ENCODE measurements around the gene RNU7-1.
A peak's percentile ranks its signal among the peaks of the same experiment; 100 is the strongest.

Gene RNU7-1

DNA sequence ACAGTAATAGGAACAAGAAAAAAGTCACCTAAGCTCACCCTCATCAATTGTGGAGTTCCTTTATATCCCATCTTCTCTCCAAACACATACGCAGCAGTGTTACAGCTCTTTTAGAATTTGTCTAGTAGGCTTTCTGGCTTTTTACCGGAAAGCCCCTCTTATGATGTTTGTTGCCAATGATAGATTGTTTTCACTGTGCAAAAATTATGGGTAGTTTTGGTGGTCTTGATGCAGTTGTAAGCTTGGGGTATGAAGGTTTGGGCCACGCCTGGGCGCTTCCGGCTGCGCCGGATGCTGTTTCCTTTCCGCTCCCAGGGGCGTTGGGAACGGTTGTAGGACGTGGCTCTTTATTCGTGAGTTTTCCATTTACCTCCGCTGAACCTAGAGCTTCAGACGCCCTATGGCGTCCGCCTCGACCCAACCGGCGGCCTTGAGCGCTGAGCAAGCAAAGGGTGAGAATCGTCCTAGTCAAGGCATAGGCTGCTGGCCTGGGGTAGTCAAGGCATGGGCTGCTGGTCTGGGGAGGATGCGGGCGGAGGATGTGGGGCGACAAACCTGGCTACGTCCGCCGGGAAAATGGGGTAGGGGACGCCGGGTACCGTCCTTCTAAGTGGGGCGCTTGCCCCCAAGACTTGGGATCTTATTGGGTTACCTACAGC, at the start of gene RNU7-1, which contains the start of gene C12orf57:
TSS of gene RNU7-1 (plus strand) at position 95 of the 659 bp plus-strand sequence.
TSS of gene C12orf57 (plus strand) at position 301 of the 659 bp plus-strand sequence. CDS start at position 401, 100 bp downstream.
- 0 out of 2 replicates have a peak, but pooled peaks have one; percentile 12 for TF ChIP-seq ZFX (IDR thresholded peaks at IDR 0.05)
- TF ChIP-seq, protein P1, sequence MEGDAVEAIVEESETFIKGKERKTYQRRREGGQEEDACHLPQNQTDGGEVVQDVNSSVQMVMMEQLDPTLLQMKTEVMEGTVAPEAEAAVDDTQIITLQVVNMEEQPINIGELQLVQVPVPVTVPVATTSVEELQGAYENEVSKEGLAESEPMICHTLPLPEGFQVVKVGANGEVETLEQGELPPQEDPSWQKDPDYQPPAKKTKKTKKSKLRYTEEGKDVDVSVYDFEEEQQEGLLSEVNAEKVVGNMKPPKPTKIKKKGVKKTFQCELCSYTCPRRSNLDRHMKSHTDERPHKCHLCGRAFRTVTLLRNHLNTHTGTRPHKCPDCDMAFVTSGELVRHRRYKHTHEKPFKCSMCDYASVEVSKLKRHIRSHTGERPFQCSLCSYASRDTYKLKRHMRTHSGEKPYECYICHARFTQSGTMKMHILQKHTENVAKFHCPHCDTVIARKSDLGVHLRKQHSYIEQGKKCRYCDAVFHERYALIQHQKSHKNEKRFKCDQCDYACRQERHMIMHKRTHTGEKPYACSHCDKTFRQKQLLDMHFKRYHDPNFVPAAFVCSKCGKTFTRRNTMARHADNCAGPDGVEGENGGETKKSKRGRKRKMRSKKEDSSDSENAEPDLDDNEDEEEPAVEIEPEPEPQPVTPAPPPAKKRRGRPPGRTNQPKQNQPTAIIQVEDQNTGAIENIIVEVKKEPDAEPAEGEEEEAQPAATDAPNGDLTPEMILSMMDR (conservative IDR thresholded peaks at IDR 0.05) = no peak

DNA sequence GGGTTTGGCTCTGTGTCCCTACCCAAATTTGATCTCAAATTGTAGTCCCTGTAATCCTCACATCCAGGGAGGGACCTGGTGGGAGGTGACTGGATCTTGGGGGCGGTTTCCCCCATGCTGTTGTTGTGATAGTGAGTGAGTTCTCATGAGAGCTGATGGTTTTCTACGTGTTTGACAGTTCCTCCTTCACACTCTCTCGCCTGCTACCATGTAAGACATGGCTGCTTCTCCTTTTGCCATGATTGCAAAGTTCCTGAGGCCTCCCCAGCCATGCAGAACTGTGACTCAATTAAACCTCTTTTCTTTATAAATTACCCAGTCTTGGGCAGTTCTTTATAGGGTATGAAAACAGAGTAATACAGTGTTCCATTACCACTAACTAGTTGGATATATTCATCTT, 49.3 kb upstream of the RNU7-1 start:
- TF ChIP-seq ZFX (IDR thresholded peaks at IDR 0.05) = no peak
- TF ChIP-seq, protein P1 (conservative IDR thresholded peaks at IDR 0.05) = no peak
- H3K27ac ChIP-seq = no peak overlapping the region

More for the DNA sequence above, at the start of gene RNU7-1, which contains the start of gene C12orf57:
- peak within 1 kb of the TSS; percentile 96 for H3K27ac ChIP-seq

DNA sequence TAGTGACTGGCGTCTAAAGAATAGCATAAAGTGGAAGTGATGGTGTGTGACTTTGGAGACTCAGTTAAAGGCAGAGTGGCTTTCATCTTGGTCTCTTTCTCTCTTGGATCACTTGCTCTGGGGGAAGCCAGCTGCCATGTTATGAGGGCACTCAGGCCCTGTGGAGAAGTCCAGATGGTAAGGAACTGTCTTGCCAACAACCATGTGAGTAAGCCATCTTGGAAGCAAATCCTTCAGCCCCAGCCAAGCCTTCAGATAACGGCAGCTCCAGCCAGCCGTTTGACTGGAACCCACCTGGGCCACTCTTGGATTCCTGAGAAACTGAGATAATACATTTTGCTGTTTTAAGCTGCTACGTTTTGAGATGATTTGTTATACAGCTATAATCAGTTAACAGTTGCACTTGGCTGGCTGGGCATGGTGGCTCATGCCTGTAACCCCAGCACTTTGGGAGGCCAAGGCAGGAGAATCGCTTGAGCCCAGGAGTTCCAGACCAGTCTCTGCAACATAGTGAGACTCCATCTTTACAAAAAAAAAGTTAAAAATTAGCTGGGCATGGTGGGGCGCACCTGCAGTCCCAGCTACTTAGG, 46.7 kb upstream of the RNU7-1 start:
- no peak overlapping the region for H3K27ac ChIP-seq
- TF ChIP-seq ZFX (IDR thresholded peaks at IDR 0.05) = no peak
- TF ChIP-seq, protein P1 (conservative IDR thresholded peaks at IDR 0.05) = no peak

DNA sequence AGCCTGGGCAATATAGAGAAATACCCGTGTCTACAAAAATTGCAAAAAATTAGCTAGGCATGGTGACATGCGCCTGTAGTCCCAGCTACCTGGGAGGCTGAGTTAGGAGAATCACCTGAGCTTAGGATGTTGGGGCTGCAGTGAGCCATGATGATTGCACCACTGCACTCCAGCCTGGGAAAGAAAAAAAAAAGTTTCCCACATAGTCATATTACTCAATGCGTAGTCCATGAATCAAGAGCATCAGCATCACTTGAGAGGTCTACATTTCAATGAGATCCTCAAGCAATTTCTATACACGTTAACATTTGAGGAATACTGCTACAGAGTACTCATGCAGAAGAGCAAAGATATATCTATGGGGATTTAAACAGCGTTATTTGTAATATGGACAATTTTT, 44.2 kb upstream of the RNU7-1 start:
- no peak for TF ChIP-seq ZFX (IDR thresholded peaks at IDR 0.05)
- TF ChIP-seq, protein P1 (conservative IDR thresholded peaks at IDR 0.05) = no peak
- H3K27ac ChIP-seq = no peak overlapping the region

DNA sequence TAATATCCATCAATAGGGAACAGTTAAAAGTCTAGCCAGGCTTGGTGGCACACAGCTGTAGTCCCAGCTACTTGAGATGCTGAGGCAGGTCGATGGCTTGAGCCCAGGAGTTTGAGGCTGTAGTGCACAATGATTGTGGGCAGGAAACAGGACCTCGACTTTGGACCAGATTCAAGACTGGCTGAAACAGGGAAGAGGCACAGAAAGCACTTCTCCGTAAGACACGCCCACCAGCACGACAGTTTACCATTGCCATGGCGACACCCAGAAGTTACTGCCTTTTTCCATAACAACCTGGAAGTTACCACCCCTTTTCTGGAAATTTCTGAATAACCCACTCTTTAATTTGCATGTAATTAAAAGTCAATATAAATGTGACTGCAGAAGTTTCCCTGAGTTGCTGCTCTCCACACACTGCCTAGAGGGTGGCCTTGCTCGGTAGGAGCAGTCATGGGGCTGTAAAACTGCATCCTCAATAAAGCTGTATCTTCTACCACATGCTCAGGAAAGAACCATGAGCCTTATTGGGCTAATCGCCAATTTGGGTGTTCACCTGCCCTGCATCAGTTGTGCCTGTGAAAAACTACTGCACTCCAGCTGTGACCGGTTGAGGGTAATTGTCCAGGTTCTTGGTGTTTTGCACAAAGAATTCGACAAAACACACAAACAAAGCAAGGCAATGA, 43.6 kb upstream of the RNU7-1 start:
- no peak overlapping the region for H3K27ac ChIP-seq
- TF ChIP-seq, protein P1 (conservative IDR thresholded peaks at IDR 0.05) = no peak
- TF ChIP-seq ZFX (IDR thresholded peaks at IDR 0.05) = no peak

DNA sequence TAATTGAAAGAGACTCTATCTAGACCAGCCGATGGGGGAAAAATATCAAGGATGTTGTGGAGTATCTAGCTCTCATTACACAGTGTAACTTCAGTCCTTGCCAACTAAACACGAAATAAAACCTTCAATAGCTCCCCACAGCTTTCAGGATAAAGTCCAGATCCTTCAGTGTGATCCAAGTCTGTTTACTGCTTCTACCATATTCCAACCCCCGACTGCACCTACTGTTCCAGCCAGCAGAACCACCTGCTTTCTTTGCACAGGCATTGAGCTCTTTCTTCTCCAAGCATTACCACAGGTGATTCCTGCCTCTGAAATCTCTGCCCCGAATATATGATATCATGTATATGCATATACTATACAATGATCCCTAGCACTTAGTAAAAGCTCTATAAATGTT, 41.2 kb upstream of the RNU7-1 start:
- no peak overlapping the region for H3K27ac ChIP-seq

More for the DNA sequence above, 41.2 kb upstream of the RNU7-1 start:
- TF ChIP-seq ZFX (IDR thresholded peaks at IDR 0.05) = no peak
- TF ChIP-seq, protein P1 (conservative IDR thresholded peaks at IDR 0.05) = no peak
